LNCAP (cell line): ENCODE data around the gene CCDC12.

ENCODE experiments used
- CTCF ChIP-seq: fragments of 450-650 bp; IDR thresholded peaks from 2 replicates; pipeline ENCODE4 v1.5.1; 2017; ENCODE audit warnings: mild to moderate bottlenecking

CCDC12 gene

DNA sequence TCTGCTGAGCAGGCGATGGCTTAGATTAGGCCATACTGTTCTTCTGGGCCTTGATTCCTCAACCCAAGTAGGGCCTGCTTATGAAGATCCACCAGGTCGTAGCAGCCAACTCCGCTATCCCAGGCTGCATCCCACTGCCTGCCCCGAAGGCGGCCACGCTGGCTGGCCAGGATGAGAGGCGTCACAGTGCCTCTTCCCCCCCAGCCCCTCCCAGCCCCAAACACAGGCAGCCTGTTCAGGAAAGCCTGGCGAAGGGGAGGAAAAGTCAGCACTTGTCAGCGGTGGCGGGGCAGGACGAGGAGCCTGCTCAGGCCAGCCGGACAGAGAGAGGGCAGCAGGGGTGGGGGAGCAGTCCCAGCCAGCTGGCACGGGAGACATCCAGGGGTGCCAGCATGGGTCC is 87.8 kb downstream of the CCDC12 start:
- no peak for TF ChIP-seq CTCF

DNA sequence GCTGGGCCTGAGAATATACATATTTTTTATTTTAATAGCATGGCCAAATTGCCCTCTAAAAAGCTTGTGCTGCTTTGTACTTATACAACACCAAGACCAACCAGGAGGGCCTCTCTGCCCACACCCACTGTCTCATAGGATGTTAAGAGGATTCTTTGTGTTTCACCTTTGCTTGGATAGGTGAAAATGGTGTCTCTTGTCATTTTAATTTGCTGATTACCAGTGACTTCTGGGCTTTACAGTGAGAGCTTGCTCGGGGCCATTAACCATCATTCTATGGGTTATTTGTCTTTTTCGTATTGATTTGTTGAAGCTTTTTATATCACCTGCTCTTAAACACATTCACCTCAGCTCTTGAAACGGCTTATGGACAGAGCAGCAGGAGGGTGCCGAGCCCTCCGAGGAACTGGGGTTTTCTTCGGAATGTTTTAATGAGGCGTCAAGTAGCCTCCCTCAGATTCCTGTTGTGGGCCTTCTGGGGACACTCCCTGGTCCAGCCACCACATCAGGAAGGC is 88.5 kb downstream of the CCDC12 start:
- TF ChIP-seq CTCF = no peak

DNA sequence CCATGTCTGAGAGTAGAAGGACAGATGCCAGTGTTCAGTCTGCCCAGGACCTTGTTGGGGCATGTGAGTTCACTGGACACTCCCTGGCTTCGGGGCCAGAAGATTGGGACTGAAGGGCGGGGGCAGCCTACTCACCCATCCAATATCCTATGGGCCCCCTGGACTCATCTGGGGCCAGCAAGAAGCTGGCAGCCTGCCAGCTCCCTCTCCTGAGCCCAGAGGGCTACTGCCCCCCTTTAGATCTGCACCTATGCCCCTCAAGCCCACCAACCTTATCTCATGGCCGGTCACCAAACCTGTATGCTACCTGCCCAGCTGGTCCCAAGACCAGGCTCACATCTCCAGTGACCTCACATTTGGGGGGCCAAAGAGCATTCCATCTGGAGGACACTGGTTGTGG is 90.9 kb downstream of the CCDC12 start:
- no peak for TF ChIP-seq CTCF

DNA sequence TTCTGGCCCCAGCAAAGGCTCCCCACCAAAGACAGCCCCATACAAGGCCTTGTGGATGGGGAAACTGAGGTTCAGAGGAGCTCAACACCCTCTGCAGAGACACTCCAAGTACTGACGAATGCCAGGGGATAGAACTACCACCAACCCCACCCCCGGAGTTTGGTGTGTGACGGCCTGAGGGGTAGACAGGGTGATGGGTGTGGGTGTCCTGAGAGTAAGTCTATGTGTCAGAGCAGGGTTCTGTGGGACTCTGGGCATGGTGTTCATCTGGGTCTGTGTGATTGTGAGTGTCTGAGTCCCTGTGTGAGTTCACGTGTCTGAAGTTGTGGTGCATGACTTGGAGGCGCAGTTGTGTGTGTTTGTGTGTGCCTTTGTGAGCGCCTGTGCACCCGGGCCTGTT is 91.6 kb downstream of the CCDC12 start:
- TF ChIP-seq CTCF = no peak

GRCh38 chr3:46884427-46884826 is 92.1 kb downstream of the CCDC12 start:
- no peak for TF ChIP-seq CTCF

DNA sequence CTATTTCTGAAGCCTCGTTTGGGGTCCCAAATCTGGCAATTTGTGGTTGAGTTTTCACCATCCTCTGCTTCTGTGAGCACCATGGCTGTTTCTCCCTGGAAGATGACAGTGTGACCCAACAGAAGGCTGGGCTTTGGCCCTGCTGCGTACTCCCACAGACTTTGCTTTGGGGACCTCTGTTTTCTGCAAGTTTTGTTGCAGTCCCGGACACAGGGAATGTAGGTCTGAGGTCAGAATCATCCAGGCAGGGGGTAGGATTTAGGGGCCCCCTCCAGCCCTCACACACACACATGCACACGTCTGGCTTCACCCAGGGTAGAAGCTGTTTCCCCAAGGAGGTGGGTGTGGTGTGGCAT is 92.7 kb downstream of the CCDC12 start:
- no peak for TF ChIP-seq CTCF

DNA sequence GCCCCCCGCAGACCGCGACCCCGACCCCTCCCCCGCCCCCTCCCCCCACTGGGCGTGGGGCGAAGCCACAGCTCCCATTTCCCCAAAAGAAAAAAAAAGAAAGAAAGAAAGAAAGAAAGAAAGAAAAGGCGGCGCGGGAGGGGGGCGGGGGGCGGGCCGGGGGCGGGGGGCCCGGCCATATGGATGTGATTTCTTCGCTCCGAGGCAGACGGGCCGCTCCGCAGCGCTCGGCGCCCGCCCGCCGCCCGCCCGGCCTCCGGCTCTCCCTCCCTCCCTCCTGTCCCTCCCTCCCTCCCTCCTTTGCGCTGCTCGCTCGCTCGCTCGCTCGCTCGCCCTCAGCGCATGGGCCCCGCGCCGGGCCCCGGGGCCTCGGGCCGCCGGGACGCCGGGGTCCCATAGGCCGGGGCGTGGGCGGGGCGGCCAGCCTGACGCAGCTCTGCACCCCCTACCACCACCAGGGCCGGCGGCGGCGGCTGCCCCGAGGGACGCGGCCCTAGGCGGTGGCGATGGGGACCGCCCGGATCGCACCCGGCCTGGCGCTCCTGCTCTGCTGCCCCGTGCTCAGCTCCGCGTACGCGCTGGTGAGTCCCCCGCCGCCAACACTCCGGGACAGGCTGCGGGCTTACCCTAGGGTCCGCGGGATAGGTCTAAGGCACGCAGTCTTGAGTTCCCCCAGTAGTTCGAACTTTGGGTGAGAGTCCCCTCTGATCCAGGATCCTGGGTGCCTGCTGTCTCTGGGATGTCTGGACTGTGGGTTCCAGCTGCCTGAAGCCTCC is 93.3 kb downstream of the CCDC12 start:
- TF ChIP-seq CTCF = no peak
